GM20431 (cell line): ENCODE data around the gene SLC66A2.
"Not testable (repeated sequence)": the region's sequence is repeated elsewhere in the genome, so short reads cannot be mapped to it uniquely, and the experiment has no call there.

ENCODE experiments used
- in situ Hi-C: fragments of 300-500 bp; cut with MseI, MboI; formaldehyde crosslinking; loops from one replicate; pipeline ENCODE4 v1.15.0; 2020; ENCODE audit warnings: low sequenced_read_pairs; ENCODE audit not compliant: unreplicated experiment

The SLC66A2 gene

GRCh38 chr18:79887181-79888000 is 64.1 kb downstream of the SLC66A2 start:
- in situ Hi-C loops: no loop called here

GRCh38 chr18:79884963-79885728 is 66.3 kb downstream of the SLC66A2 start:
- in situ Hi-C loops: no loop called here

GRCh38 chr18:79884294-79884962 is 67.0 kb downstream of the SLC66A2 start:
- in situ Hi-C loops: no loop called here

- in situ Hi-C loops: no loop called here
Observed at GRCh38 chr18:79883461-79884293, 67.8 kb downstream of the SLC66A2 start.

GRCh38 chr18:79882522-79883241 is 68.8 kb downstream of the SLC66A2 start:
- in situ Hi-C loops: no loop called here

GRCh38 chr18:79881695-79882094 is 69.8 kb downstream of the SLC66A2 start:
- in situ Hi-C loops: no loop called here

GRCh38 chr18:79879566-79879965 is 71.9 kb downstream of the SLC66A2 start:
- in situ Hi-C loops: no loop called here

- in situ Hi-C loops: no loop called here
Observed at GRCh38 chr18:79878741-79879378, 72.6 kb downstream of the SLC66A2 start.

- in situ Hi-C loops: not testable (repeated sequence)
Observed at GRCh38 chr18:79878246-79878645, 73.2 kb downstream of the SLC66A2 start.

- in situ Hi-C loops: no loop called here
Observed at GRCh38 chr18:79877163-79878091, 74.0 kb downstream of the SLC66A2 start.

- in situ Hi-C loops: no loop called here
Observed at GRCh38 chr18:79876497-79876896, 75.0 kb downstream of the SLC66A2 start.

- in situ Hi-C loops: no loop called here
Observed at GRCh38 chr18:79875931-79876461, 75.5 kb downstream of the SLC66A2 start.

GRCh38 chr18:79875531-79875919 is 75.9 kb downstream of the SLC66A2 start:
- in situ Hi-C loops: no loop called here

GRCh38 chr18:79874553-79875530 is 76.6 kb downstream of the SLC66A2 start:
- in situ Hi-C loops: no loop called here

GRCh38 chr18:79873449-79874110 is 77.9 kb downstream of the SLC66A2 start:
- in situ Hi-C loops: no loop called here
